ENCODE measurements around the gene CISH.

DNA sequence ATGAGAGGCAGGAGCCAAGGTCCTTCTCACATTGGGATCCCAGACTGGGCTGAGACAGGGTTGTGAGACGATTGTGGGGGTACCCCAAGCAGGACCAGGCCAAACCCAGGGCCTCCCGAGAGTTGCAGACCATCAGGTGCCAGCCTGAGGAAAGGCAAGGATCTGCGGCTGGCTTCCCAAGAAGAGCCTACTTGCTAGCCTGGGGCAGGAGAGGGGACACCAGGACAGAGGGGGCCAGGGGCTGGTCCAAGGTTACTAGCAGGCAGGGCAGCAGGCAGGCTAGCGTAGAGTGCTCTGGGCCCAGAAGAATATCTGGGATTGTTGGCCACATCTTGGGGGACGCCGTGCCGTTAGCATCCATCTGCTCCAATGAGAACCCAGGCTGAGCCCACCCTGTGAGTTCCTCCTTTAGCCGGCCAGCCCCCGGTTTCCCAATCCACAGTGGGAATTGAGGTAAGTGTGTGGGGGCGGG, 546 bp downstream of the CISH start:
- TF ChIP-seq, protein P1, sequence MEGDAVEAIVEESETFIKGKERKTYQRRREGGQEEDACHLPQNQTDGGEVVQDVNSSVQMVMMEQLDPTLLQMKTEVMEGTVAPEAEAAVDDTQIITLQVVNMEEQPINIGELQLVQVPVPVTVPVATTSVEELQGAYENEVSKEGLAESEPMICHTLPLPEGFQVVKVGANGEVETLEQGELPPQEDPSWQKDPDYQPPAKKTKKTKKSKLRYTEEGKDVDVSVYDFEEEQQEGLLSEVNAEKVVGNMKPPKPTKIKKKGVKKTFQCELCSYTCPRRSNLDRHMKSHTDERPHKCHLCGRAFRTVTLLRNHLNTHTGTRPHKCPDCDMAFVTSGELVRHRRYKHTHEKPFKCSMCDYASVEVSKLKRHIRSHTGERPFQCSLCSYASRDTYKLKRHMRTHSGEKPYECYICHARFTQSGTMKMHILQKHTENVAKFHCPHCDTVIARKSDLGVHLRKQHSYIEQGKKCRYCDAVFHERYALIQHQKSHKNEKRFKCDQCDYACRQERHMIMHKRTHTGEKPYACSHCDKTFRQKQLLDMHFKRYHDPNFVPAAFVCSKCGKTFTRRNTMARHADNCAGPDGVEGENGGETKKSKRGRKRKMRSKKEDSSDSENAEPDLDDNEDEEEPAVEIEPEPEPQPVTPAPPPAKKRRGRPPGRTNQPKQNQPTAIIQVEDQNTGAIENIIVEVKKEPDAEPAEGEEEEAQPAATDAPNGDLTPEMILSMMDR (conservative IDR thresholded peaks at IDR 0.05; ENCODE audit: low read length) = no peak
- no peak for TF ChIP-seq EZH2phosphoT487 (IDR thresholded peaks at IDR 0.05; ENCODE audit: borderline replicate concordance)
